Measurements from ENCODE around the gene SHC2.
"Not testable (repeated sequence)": the region's sequence is repeated elsewhere in the genome, so short reads cannot be mapped to it uniquely, and the experiment has no call there.

SHC2 gene

GRCh38 chr19:444677-445210 is 16.1 kb downstream of the SHC2 start:
- DNase-seq (ENCODE audit: low read depth in 2 of 2): no peak

DNA sequence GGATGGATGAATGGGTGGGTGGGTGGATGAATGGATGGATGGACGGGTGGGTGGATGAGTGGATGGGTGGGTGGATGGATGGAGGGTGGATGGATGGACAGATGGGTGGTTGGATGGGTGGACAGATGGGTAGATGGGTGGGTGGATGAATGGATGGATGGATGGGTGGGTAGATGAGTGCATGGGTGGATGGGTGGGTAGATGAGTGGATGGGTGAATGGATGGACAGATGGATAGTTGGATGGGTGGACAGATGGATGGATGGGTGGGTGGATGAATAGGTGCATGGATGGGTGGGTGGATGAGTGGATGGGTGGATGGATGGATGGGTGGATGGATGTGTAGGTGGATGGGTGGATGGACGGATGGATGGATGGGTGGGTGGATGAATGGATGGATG is 17.8 kb downstream of the SHC2 start:
- DNase-seq (ENCODE audit: low read depth in 2 of 2): no peak

GRCh38 chr19:442085-442484 is 18.7 kb downstream of the SHC2 start:
- no peak for DNase-seq (ENCODE audit: low read depth in 2 of 2)

DNA sequence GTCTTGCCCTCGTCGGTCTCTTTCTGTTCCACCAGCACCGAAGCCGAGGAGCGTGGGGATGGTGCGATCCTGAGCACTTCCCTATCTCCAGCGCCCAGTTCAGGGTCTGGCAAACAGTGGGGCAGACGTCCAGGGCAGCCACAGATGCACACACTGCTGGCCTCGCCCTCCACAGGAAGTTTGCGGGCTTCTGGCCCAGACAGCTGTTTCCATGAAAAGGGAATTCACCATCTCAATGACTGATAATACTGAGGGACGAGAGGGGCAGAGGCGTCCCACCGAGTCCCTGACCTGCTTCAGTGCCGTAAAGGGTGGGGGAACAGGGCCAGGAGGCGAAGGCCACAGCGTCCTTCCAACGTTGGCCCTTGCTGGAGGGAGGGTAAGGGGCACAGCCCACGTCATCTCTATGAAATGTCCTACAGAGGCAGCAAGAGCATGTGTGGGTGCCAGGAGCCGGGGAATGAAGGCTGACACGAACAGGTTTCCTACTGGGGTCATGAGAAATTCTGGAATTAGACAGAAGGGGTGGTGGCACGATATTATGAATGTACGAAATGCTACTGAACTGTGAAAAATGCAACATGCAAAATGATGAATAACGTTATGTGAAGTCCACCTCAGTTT is 19.5 kb downstream of the SHC2 start:
- no peak for DNase-seq (ENCODE audit: low read depth in 2 of 2)

- no peak for DNase-seq (ENCODE audit: low read depth in 2 of 2)
Measured at GRCh38 chr19:440391-441212, 20.2 kb downstream of the SHC2 start.

DNA sequence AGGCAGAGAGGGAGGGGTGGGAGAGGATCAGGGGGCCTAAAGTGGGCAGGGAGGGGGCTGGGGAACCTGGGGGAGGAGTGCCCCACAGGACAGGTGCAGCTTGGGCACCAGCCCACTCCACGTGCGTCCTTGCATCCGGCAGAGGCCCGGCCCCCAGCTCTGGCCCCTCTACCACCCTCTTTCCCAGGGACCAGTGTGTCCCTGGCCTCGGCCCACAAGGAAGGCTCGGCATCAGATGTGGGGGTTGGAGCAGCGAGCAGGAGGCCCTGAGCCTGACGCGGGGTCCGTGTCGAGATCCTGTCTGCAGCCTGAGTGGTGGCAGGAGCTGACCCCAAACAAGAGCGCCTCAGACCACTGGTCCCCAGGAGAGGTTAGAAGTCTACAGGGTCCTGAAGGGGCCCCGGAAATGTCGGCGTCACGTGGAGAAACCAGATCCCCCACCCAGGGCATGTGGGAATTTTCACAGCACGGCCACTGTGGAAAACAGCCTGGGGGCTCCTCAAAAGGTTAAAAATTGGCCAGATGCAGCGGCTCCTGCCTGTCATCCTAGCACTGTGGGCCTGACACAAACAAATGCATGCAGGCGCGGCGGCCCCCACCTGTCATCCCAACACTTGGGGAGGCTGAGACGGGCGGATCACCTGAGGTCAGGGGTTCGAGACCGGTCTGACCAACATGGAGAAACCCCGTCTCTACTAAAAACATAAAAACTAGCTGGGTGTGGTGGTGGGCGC is 21.5 kb downstream of the SHC2 start:
- no peak for DNase-seq (ENCODE audit: low read depth in 2 of 2)

DNA sequence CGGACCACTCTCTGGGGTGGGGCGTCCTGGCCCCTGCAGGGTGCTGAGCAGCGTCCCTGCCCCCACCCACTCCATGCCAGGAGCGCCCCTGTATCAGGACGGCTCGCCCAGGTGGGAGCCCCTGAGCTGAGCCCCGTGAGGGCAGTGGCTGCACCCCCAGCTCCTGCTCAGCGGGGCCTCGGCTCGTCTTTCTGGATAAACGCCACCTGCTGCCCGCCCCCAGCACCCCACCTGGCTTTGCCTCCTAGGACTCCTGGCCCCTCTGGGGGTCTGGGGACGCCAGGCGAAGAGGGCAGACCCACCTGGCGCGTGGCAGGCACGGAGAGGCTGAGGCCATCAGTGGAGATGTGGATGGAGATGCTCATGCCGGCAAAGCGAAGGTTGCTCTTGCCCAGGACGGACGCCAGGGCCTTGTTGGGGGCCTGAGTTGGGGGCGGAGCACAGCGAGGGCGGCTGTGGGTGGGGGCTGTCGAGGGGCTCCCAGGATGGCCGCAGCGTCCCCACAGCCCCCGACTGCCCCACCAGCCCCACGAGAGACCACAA is 22.3 kb downstream of the SHC2 start:
- no peak for DNase-seq (ENCODE audit: low read depth in 2 of 2)

- DNase-seq (ENCODE audit: low read depth in 2 of 2): no peak
Measured at GRCh38 chr19:437041-437440, 23.8 kb downstream of the SHC2 start.

GRCh38 chr19:436413-436950 is 24.4 kb downstream of the SHC2 start:
- DNase-seq (ENCODE audit: low read depth in 2 of 2): no peak

GRCh38 chr19:435707-436412 is 25.0 kb downstream of the SHC2 start:
- no peak for DNase-seq (ENCODE audit: low read depth in 2 of 2)

- DNase-seq (ENCODE audit: low read depth in 2 of 2): no peak
Measured at GRCh38 chr19:435056-435706, 25.7 kb downstream of the SHC2 start.

DNA sequence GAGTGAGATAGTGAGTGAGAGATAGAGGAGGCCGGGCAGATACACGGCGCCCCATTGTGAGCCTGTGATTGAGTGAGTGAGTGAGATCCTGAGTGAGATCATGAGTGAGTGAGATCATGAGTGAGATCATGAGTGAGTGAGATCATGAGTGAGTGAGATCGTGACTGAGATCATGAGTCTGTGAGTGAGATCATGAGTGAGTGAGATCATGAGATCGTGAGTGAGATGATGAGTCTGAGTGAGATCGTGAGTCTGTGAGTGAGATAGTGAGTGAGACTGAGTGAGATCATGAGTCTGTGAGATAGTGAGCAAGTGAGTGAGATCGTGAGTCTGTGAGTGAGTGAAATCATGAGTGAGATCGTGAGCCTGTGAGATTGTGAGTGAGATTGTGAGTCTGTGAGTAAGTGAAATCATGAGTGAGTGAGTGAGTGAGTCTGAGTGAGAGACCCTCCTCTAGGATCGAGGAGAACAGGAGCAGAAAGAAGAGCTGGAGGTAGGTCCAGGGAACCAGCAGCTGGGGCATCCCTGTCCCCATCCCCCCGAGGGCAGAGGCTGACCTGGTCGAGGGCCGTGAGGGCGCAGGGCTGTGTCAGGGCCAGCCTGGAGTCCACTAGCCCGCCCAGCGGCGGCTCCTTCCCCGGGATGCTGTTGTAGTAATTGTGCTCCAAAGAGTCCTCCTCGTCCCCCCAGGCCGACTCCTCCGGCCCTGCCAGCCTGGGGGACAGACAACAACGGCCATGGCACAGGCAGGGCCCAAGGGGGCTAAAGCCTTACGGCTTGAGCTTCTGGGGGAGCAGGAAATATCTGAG is 26.5 kb downstream of the SHC2 start:
- no peak for DNase-seq (ENCODE audit: low read depth in 2 of 2)

DNA sequence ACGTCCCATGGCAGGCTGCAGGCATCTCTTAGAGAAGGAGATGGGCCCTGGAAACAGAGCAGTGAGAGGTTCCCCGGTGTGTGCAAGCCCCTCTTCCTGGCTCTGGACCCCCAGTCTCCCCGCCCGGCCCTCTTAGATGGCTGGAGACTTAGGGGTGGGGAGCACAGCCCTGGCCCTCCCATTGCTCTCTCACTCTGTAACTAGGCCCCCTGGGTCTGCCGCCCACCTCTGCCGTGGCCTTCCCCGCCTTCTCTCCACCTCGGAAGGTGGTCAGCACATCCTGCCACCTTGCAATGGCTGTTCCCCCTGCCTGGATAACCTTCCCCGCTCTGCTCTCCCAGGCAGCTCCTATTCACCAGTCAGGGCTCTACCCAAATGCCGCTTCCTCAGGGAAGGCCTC is 30.1 kb downstream of the SHC2 start:
- DNase-seq (ENCODE audit: low read depth in 2 of 2): no peak

- no peak for DNase-seq (ENCODE audit: low read depth in 2 of 2)
Measured at GRCh38 chr19:428149-428548, 32.7 kb downstream of the SHC2 start.

- not testable (repeated sequence) for DNase-seq (ENCODE audit: low read depth in 2 of 2)
Measured at GRCh38 chr19:427675-428074, 33.2 kb downstream of the SHC2 start.

DNA sequence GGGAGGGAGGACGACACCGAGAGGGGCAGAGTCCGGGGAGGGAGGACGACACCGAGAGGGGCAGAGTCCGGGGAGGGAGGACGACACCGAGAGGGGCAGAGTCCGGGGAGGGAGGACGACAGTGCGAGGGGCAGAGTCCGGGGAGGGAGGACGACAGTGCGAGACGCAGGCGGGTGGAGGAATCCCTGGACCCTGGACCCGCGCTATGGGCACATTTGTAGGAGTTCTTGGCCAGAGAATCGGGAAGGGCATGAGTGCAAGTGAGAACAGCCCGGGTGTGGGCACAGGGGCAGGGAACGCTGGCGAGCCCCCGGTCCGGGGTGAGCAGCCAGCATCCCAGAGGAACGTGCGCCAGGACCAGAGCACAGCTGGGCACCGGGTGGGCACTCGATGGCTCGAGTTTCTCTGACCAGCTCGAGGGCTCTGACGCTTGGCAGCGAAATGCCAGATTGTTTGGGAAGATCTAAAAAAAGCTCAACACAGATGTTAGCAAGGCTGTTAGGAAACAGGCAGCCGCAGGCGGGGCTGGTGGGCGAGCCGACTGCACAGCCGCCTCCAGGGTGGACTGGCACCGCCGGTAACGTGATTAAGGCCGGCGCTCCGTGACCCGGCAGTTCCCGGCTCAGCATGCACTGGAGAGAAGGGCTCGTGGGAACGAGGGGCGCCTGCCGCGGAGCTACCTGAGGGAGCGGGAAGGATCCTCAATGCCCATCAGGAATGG is 33.9 kb downstream of the SHC2 start:
- DNase-seq (ENCODE audit: low read depth in 2 of 2): no peak

- DNase-seq (ENCODE audit: low read depth in 2 of 2): no peak
Measured at GRCh38 chr19:425056-425455, 35.8 kb downstream of the SHC2 start.

DNA sequence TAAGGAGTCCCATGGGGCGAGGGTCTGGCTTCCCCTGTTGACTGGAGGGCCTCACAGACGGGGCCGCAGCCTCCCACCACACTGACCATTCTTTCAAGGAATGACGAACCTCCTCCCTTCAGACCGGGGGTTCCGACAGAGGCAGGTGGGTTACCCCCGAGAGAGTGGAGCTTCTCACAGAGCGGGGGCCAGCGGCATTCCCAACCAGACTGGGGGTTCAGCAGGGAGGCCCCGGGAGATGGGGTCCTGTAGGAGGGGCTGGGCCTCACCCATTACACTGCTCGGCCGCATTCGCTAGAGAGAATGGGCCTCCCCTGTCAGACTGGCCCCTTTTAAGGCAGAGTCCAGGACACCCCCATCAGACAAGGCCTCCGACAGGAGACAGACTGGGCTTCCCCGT is 36.3 kb downstream of the SHC2 start:
- no peak for DNase-seq (ENCODE audit: low read depth in 2 of 2)
